AG09319 (cell line): ENCODE data around the gene SLC19A2.

Source experiments
- DNase-seq: peaks from one replicate; pipeline ENCODE4 v3.0.0-alpha.2; 2010; ENCODE audit warnings: low read depth; ENCODE audit errors: extremely low read depth
- TF ChIP-seq, protein P1 (sequence below): IDR thresholded peaks from 2 replicates; pipeline ENCODE4 v1.5.1; 2011; ENCODE audit warnings: low read depth, mild to moderate bottlenecking, inconsistent platforms, low read length, moderate library complexity

Gene SLC19A2

GRCh38 chr1:169427081-169427641, 58.6 kb downstream of the SLC19A2 start, which contains the start of gene CCDC181:
Gene CCDC181 (minus strand): TSS chr1:169427474. CDS start chr1:169424927, 2,547 bp downstream.
- TF ChIP-seq, protein P1, sequence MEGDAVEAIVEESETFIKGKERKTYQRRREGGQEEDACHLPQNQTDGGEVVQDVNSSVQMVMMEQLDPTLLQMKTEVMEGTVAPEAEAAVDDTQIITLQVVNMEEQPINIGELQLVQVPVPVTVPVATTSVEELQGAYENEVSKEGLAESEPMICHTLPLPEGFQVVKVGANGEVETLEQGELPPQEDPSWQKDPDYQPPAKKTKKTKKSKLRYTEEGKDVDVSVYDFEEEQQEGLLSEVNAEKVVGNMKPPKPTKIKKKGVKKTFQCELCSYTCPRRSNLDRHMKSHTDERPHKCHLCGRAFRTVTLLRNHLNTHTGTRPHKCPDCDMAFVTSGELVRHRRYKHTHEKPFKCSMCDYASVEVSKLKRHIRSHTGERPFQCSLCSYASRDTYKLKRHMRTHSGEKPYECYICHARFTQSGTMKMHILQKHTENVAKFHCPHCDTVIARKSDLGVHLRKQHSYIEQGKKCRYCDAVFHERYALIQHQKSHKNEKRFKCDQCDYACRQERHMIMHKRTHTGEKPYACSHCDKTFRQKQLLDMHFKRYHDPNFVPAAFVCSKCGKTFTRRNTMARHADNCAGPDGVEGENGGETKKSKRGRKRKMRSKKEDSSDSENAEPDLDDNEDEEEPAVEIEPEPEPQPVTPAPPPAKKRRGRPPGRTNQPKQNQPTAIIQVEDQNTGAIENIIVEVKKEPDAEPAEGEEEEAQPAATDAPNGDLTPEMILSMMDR: no peak
- DNase-seq: no peak

DNA sequence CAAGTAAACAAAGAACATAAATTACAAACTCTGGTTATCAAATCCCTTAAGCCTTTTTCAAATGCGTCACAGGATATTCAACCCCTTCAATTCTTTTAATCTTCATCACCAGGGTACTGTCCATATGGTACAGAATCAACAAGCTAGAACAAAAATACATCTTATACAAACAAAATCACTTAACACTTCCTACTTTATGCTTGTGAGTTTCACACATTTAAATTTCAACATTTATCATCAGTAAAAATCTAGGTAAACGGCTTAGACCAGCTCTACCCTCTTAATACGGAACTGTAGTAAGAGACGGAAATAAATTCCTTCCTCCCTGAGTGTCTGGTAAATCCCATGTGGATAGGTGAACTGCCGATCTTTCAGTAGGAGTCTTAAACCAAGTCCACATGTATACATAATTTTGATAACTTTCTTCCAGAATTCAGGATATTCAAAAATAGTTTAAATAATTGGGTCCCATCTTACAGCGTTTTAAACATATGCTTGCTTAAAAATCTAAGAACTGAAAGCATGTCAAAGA, 59.5 kb downstream of the SLC19A2 start:
- DNase-seq: no peak

GRCh38 chr1:169421309-169421708, 64.4 kb downstream of the SLC19A2 start:
- TF ChIP-seq, protein P1: no peak
- DNase-seq: no peak

More for the DNA sequence above, 59.5 kb downstream of the SLC19A2 start:
- TF ChIP-seq, protein P1: no peak

DNA sequence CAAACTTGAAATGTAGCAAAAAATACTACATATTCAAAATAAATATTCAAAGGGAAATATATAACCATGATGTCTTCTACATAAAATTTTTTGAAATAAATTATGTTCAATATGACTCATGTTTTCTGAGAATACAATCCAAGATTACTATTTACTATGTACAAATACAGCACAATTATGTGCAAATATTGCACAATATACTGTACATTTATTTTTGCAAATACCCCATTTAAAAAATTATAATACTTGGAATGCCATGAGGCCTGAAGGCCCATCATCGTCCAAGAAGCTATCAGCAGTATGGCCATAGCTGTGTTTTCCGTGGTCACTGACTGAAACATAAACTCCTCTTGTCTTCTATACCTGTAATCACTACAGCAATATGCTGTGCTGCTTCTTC, 70.8 kb downstream of the SLC19A2 start:
- DNase-seq: no peak
- TF ChIP-seq, protein P1: no peak
